ENCODE results near the gene KRTAP4-7. TPM values are rescaled to one million over a fixed set of nuclear protein-coding genes. Genes with fewer than 3 reads are reported as not detected.
"Not testable (repeated sequence)": the region's sequence is repeated elsewhere in the genome, so short reads cannot be mapped to it uniquely, and the experiment has no call there.

Gene KRTAP4-7
- total and polyA plus RNA-seq, 3 experiments from 2014 or later = not detected

DNA sequence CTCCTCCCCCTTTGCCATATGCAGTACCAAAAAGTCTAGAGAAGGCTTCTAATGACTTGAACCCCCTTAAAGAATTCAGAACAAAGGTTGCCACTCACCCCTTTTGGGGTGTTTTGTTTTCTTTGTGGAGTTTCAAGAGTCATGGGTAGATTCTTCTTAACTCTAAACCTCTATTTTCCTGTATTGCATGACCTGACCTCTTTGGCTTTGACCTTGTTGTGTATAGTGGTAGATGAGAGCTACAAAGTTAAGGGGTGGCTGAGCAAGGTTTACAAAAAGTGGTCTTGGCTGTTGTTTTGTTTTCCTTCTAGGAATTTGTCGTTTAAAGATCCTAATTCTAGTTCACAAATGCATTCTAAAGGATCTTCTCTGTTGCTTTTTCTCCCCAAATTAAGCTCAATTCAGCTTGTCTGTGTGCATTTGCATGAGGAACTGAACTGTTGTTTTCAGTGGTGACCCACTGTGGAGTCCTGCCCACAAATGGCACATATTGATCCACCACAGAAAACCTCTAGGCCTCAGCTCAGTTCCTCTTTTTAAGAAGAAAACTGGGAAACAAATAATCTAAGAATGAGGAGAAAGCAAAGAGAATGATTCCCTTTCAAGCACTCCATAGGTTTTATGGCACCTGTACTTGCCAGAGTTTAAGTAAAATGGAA, 24.9 kb downstream of the KRTAP4-7 start:
- peaks cover 0 to 48% of the 10 kb centered on the region in 2 donors for H3K27me3 Mint-ChIP-seq
- H3K36me3 ChIP-seq (ENCODE audit: insufficient read depth, low read length); H3K36me3 Mint-ChIP-seq; H3K4me3 ChIP-seq (ENCODE audit: low read length); POLR2A ChIA-PET; H3K4me1 ChIP-seq (ENCODE audit: insufficient read depth, low read length); H3K27ac ChIP-seq (ENCODE audit: low read depth, low read length); H3K9me3 Mint-ChIP-seq; H3K9me3 ChIP-seq (ENCODE audit: low read length); DNase-seq; H3K4me1 Mint-ChIP-seq; H3K27me3 ChIP-seq (ENCODE audit: insufficient read depth, low read length, poor library complexity, severe bottlenecking): not testable (repeated sequence)
- peak overlapping the region in 3 of 7 donors; percentile 1 to 52 (median 4) for H3K4me3 Mint-ChIP-seq
- H3K27ac Mint-ChIP-seq = peak overlapping the region in 3 of 8 donors; percentile 1 to 44 (median 29)
- CTCF ChIA-PET = interaction anchor here (0.6 kb wide), 1 partner anchor 49 kb away, joined by 3 read pairs; no protein-coding TSS in a partner anchor

DNA sequence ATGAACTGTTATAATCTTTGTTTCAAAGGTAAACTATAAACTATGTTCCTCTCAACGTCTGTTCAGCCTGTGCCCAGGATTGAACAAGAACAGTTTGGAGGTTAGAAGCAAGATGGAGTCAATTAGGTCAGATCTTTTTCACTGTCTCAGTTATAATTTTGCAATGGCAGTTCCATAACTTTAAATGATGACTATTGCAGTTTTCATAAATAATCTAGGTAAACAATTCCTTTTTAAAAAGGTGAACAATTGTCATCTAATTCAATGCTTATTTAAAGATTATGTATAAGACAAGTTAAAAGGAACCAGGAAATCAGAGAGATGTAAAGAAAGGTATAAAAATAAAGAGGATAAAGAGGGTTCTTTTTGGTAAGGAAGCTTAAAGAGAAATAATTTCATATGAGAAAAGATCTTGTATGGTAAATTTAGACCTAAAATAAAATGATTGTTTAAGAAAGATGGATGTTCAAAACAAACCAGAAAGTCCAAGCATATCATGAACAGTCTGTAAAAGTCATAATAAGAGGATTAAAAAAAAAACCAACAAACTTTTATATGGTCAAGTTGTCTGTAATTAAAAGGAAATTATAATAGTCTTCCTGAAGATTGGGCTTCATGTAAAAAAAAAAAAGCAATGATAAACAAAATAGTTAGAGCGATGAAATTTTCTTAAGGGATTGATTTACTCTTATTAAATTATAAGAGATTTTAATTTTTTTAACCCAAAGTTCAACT, 27.4 kb downstream of the KRTAP4-7 start:
- Histone ChIP-seq H3K27me3 (ENCODE audit: insufficient read depth, low read length, poor library complexity, severe bottlenecking) (no peaks in the 10 kb centered on the region), H3K36me3 (ENCODE audit: insufficient read depth, low read length) (no peaks in the 10 kb centered on the region), H3K4me1 (ENCODE audit: insufficient read depth, low read length) (no peaks in the 10 kb centered on the region), H3K9me3 (ENCODE audit: low read length) (no peaks in the 10 kb centered on the region), H3K4me3 (ENCODE audit: low read length) (no peak overlapping the region), H3K27ac (ENCODE audit: low read depth, low read length) (no peak overlapping the region)
- Mint-ChIP-seq H3K4me3 (no peak overlapping the region), H3K36me3 (peaks cover 0 to 9% (median 0%) of the 10 kb centered on the region in 3 donors), H3K27ac (no peak overlapping the region), H3K9me3 (peaks cover 0 to 5% (median 0%) of the 10 kb centered on the region in 5 donors), H3K4me1 (peaks cover 0 to 6% (median 4%) of the 10 kb centered on the region in 3 donors), H3K27me3 (peaks cover 4 to 57% of the 10 kb centered on the region in 2 donors)
- ChIA-PET POLR2A (no interaction called here), CTCF (no interaction called here)
- DNase-seq = no peak

DNA sequence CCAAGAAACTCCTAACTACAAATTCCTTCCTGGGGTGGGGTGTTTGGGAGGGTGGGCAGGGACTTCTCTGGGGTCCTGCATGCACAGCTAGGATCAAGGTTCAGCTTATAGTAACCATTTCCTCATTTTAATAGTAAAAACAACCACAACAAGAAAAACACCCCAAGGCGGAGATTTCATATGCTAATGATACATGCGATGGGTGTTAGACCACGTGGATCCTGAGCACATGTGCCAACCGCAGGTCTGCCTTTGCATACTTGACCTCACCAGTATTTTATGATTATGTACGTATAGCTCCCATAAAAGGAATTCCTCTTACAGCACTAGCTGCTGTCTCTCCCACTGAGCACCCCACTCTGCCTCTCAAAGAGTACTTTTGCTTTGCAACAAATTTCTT, 32.3 kb downstream of the KRTAP4-7 start:
- ChIA-PET POLR2A (no interaction called here), CTCF (no interaction called here)
- Histone ChIP-seq H3K4me1 (ENCODE audit: insufficient read depth, low read length) (peaks cover 15% of the 10 kb centered on the region), H3K36me3 (ENCODE audit: insufficient read depth, low read length) (no peaks in the 10 kb centered on the region), H3K27ac (ENCODE audit: low read depth, low read length) (no peak overlapping the region), H3K27me3 (ENCODE audit: insufficient read depth, low read length, poor library complexity, severe bottlenecking) (no peaks in the 10 kb centered on the region), H3K4me3 (ENCODE audit: low read length) (no peak overlapping the region), H3K9me3 (ENCODE audit: low read length) (no peaks in the 10 kb centered on the region)
- Mint-ChIP-seq H3K27me3 (peaks cover 5 to 49% of the 10 kb centered on the region in 2 donors), H3K27ac (peak overlapping the region in 1 of 8 donors; percentile 38), H3K36me3 (peaks cover 0 to 10% (median 0%) of the 10 kb centered on the region in 3 donors), H3K9me3 (peaks cover 0 to 2% (median 0%) of the 10 kb centered on the region in 5 donors), H3K4me3 (no peak overlapping the region), H3K4me1 (peaks cover 12 to 20% (median 15%) of the 10 kb centered on the region in 3 donors)
- no peak for DNase-seq

GRCh38 chr17:41117846-41118386, 34.0 kb downstream of the KRTAP4-7 start, which contains the start of gene KRTAP4-11:
Gene KRTAP4-11, minus strand, starts transcription at chr17:41118373. Its CDS starts 58 bp downstream, at chr17:41118315.
- H3K27me3 Mint-ChIP-seq = peaks cover 5 to 54% of the 10 kb centered on the region in 2 donors
- H3K27ac Mint-ChIP-seq; H3K9me3 ChIP-seq (ENCODE audit: low read length); H3K36me3 Mint-ChIP-seq; H3K27ac ChIP-seq (ENCODE audit: low read depth, low read length); H3K27me3 ChIP-seq (ENCODE audit: insufficient read depth, low read length, poor library complexity, severe bottlenecking); H3K4me3 ChIP-seq (ENCODE audit: low read length); DNase-seq; CTCF ChIA-PET; H3K36me3 ChIP-seq (ENCODE audit: insufficient read depth, low read length); H3K4me3 Mint-ChIP-seq; H3K9me3 Mint-ChIP-seq: not testable (repeated sequence)
- peaks cover 12 to 24% (median 17%) of the 10 kb centered on the region in 3 donors for H3K4me1 Mint-ChIP-seq
- POLR2A ChIA-PET = interaction anchor here (0.6 kb wide), 1 partner anchor 34 kb away, joined by 3 read pairs; the partner anchor contains the start of gene KRTAP4-7
- peaks cover 17% of the 10 kb centered on the region for H3K4me1 ChIP-seq (ENCODE audit: insufficient read depth, low read length)

GRCh38 chr17:41118721-41119120, 34.8 kb downstream of the KRTAP4-7 start:
- no peaks in the 10 kb centered on the region for H3K27me3 ChIP-seq (ENCODE audit: insufficient read depth, low read length, poor library complexity, severe bottlenecking)
- Mint-ChIP-seq H3K4me3 (no peak overlapping the region), H3K9me3 (peaks cover 0 to 1% (median 0%) of the 10 kb centered on the region in 5 donors), H3K36me3 (peaks cover 0 to 5% (median 0%) of the 10 kb centered on the region in 3 donors), H3K27ac (no peak overlapping the region), H3K4me1 (peaks cover 18 to 30% (median 24%) of the 10 kb centered on the region in 3 donors), H3K27me3 (peaks cover 5 to 56% of the 10 kb centered on the region in 2 donors)
- no peaks in the 10 kb centered on the region for H3K9me3 ChIP-seq (ENCODE audit: low read length)
- H3K4me3 ChIP-seq (ENCODE audit: low read length) = no peak overlapping the region
- ChIA-PET CTCF (no interaction called here), POLR2A (interaction anchor here (0.6 kb wide), 1 partner anchor 35 kb away, joined by 3 read pairs; the partner anchor contains the start of gene KRTAP4-7)
- peaks cover 22% of the 10 kb centered on the region for H3K4me1 ChIP-seq (ENCODE audit: insufficient read depth, low read length)
- no peak overlapping the region for H3K27ac ChIP-seq (ENCODE audit: low read depth, low read length)
- DNase-seq = no peak
- no peaks in the 10 kb centered on the region for H3K36me3 ChIP-seq (ENCODE audit: insufficient read depth, low read length)

GRCh38 chr17:41119696-41120690, 36.0 kb downstream of the KRTAP4-7 start:
- peak overlapping the region in 5 of 8 donors; percentile 46 to 91 (median 74) for H3K27ac Mint-ChIP-seq
- POLR2A ChIA-PET = not testable (repeated sequence)

GRCh38 chr17:41121742-41122141, 37.8 kb downstream of the KRTAP4-7 start:
- H3K27ac Mint-ChIP-seq = no peak overlapping the region
- Histone ChIP-seq H3K27me3 (ENCODE audit: insufficient read depth, low read length, poor library complexity, severe bottlenecking) (no peaks in the 10 kb centered on the region), H3K36me3 (ENCODE audit: insufficient read depth, low read length) (no peaks in the 10 kb centered on the region), H3K4me1 (ENCODE audit: insufficient read depth, low read length) (peaks cover 51% of the 10 kb centered on the region), H3K9me3 (ENCODE audit: low read length) (no peaks in the 10 kb centered on the region), H3K27ac (ENCODE audit: low read depth, low read length) (no peak overlapping the region), H3K4me3 (ENCODE audit: low read length) (no peak overlapping the region)
- peaks cover 0 to 3% (median 0%) of the 10 kb centered on the region in 5 donors for H3K9me3 Mint-ChIP-seq
- ChIA-PET POLR2A (no interaction called here), CTCF (no interaction called here)
- DNase-seq = no peak
- peaks cover 0 to 5% (median 0%) of the 10 kb centered on the region in 3 donors for H3K36me3 Mint-ChIP-seq
- no peak overlapping the region for H3K4me3 Mint-ChIP-seq
- peaks cover 4 to 44% of the 10 kb centered on the region in 2 donors for H3K27me3 Mint-ChIP-seq
- H3K4me1 Mint-ChIP-seq = peaks cover 44 to 54% (median 51%) of the 10 kb centered on the region in 3 donors

More at GRCh38 chr17:41119696-41120690, 36.0 kb downstream of the KRTAP4-7 start:
- H3K36me3 Mint-ChIP-seq; H3K27me3 ChIP-seq (ENCODE audit: insufficient read depth, low read length, poor library complexity, severe bottlenecking); H3K9me3 ChIP-seq (ENCODE audit: low read length); H3K9me3 Mint-ChIP-seq; CTCF ChIA-PET; H3K36me3 ChIP-seq (ENCODE audit: insufficient read depth, low read length); H3K27ac ChIP-seq (ENCODE audit: low read depth, low read length); H3K4me3 ChIP-seq (ENCODE audit: low read length): not testable (repeated sequence)
- peaks cover 1 to 55% of the 10 kb centered on the region in 2 donors for H3K27me3 Mint-ChIP-seq
- peaks cover 29 to 40% (median 35%) of the 10 kb centered on the region in 3 donors for H3K4me1 Mint-ChIP-seq
- peaks cover 35% of the 10 kb centered on the region for H3K4me1 ChIP-seq (ENCODE audit: insufficient read depth, low read length)
- DNase-seq = peak in 1 of 5 donors; percentile 33
- H3K4me3 Mint-ChIP-seq = peak overlapping the region in 5 of 7 donors; percentile 2 to 63 (median 55)
